Thyroid gland (tissue), 4 donors: ENCODE results near the gene MAMDC4.

Experiments used
- POLR2A ChIP-seq, 2 donors: fragments of 450-650 bp; IDR thresholded peaks; one replicate each; pipeline ENCODE4 v1.6.1; 2017; ENCODE audit warnings: antibody characterized with exemption in 2 of 2, mild to moderate bottlenecking in 2 of 2, moderate library complexity in 1 of 2
- TF ChIP-seq, protein P1 (sequence below), 6 experiments: fragments of 200-600 bp in 3 of 6; fragments of 450-650 bp in 3 of 6; sonication (generic) in 3 of 6; IDR thresholded peaks; one replicate each; pipeline ENCODE4 v1.5.1; 2016 to 2019; ENCODE audit warnings: antibody characterized with exemption in 6 of 6, mild to moderate bottlenecking in 2 of 6, inconsistent platforms in 1 of 6, moderate library complexity in 1 of 6

DNA sequence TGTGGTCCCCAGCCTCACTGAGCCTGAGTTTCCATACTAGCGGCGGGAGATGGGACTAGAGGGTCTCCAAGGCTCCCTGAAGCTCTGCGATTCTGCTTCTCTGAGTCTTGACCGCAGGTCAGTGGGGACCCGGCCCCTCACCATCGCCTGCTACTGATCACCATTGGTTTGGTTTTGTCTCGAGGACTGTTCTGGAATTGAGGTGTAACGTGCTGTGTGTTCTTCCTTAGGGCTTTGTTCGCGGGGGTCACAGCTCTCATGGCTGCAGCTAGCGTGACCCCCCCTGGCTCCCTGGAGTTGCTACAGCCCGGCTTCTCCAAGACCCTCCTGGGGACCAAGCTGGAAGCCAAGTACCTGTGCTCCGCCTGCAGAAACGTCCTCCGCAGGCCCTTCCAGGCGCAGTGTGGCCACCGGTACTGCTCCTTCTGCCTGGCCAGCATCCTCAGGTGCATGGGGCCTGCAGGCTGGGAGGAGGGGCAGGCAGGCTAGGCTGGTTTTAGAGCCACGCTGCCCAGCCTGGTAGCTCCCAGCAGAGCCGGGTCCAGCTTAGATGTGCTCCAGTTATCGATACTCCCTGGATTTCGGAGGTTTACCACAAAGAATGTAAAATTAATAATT lies 46.4 kb downstream of the MAMDC4 start:
- TF ChIP-seq, protein P1, sequence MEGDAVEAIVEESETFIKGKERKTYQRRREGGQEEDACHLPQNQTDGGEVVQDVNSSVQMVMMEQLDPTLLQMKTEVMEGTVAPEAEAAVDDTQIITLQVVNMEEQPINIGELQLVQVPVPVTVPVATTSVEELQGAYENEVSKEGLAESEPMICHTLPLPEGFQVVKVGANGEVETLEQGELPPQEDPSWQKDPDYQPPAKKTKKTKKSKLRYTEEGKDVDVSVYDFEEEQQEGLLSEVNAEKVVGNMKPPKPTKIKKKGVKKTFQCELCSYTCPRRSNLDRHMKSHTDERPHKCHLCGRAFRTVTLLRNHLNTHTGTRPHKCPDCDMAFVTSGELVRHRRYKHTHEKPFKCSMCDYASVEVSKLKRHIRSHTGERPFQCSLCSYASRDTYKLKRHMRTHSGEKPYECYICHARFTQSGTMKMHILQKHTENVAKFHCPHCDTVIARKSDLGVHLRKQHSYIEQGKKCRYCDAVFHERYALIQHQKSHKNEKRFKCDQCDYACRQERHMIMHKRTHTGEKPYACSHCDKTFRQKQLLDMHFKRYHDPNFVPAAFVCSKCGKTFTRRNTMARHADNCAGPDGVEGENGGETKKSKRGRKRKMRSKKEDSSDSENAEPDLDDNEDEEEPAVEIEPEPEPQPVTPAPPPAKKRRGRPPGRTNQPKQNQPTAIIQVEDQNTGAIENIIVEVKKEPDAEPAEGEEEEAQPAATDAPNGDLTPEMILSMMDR (IDR thresholded peaks at IDR 0.05): no peak
- TF ChIP-seq POLR2A (IDR thresholded peaks at IDR 0.05): no peak
